ENCODE measurements around the gene CYB5B. TPM values are rescaled to one million over a fixed set of nuclear protein-coding genes. Genes with fewer than 3 reads are reported as not detected.

The CYB5B gene
- total RNA-seq, 2 donors from 2014 or later: 12.0 to 54.5 TPM

GRCh38 chr16:69410219-69410990 is 14.0 kb upstream of the CYB5B start:
- H3K36me3 ChIP-seq: no peaks in the 10 kb centered on the region
- no peak for TF ChIP-seq CTCF (IDR thresholded peaks at IDR 0.05)
- H3K27me3 ChIP-seq (replicated peaks; ENCODE audit: insufficient read depth): no peaks in the 10 kb centered on the region
- H3K4me1 ChIP-seq (ENCODE audit: control insufficient read depth in 1 of 2, low read depth in 2 of 2): peaks cover 6 to 9% of the 10 kb centered on the region in 2 donors
- H3K27ac ChIP-seq: peak overlapping the region in 1 of 2 donors; percentile 33
- no peak for ATAC-seq (ENCODE audit: insufficient number of reproducible peaks, low FRiP score, low read depth)
- DNase-seq (ENCODE audit: low spot score): no peak
- H3K9me3 ChIP-seq: no peaks in the 10 kb centered on the region
- no peak overlapping the region for H3K4me3 ChIP-seq

GRCh38 chr16:69411064-69411985 is 13.1 kb upstream of the CYB5B start:
- peaks cover 6 to 9% of the 10 kb centered on the region in 2 donors for H3K4me1 ChIP-seq (ENCODE audit: control insufficient read depth in 1 of 2, low read depth in 2 of 2)
- no peaks in the 10 kb centered on the region for H3K9me3 ChIP-seq
- H3K4me3 ChIP-seq: no peak overlapping the region
- no peak overlapping the region for H3K27ac ChIP-seq
- H3K27me3 ChIP-seq (replicated peaks; ENCODE audit: insufficient read depth): no peaks in the 10 kb centered on the region
- no peaks in the 10 kb centered on the region for H3K36me3 ChIP-seq
- TF ChIP-seq CTCF (IDR thresholded peaks at IDR 0.05): no peak
- no peak for DNase-seq (ENCODE audit: low spot score)
- no peak for ATAC-seq (ENCODE audit: insufficient number of reproducible peaks, low FRiP score, low read depth)

GRCh38 chr16:69412287-69412686 is 12.1 kb upstream of the CYB5B start:
- ATAC-seq (ENCODE audit: insufficient number of reproducible peaks, low FRiP score, low read depth) (no peak), DNase-seq (ENCODE audit: low spot score) (no peak)
- H3K36me3 ChIP-seq: no peaks in the 10 kb centered on the region
- H3K9me3 ChIP-seq: no peaks in the 10 kb centered on the region
- no peak for TF ChIP-seq CTCF (IDR thresholded peaks at IDR 0.05)
- no peaks in the 10 kb centered on the region for H3K27me3 ChIP-seq (replicated peaks; ENCODE audit: insufficient read depth)
- H3K4me3 ChIP-seq: no peak overlapping the region
- H3K4me1 ChIP-seq (ENCODE audit: control insufficient read depth in 1 of 2, low read depth in 2 of 2): peaks cover 7 to 10% of the 10 kb centered on the region in 2 donors
- no peak overlapping the region for H3K27ac ChIP-seq

GRCh38 chr16:69413045-69413664 is 11.3 kb upstream of the CYB5B start:
- Histone ChIP-seq H3K27me3 (replicated peaks; ENCODE audit: insufficient read depth) (no peaks in the 10 kb centered on the region), H3K27ac (no peak overlapping the region), H3K9me3 (no peaks in the 10 kb centered on the region), H3K4me3 (no peak overlapping the region), H3K36me3 (no peaks in the 10 kb centered on the region), H3K4me1 (ENCODE audit: control insufficient read depth in 1 of 2, low read depth in 2 of 2) (peaks cover 15 to 18% of the 10 kb centered on the region in 2 donors)
- DNase-seq (ENCODE audit: low spot score): no peak
- no peak for ATAC-seq (ENCODE audit: insufficient number of reproducible peaks, low FRiP score, low read depth)
- TF ChIP-seq CTCF (IDR thresholded peaks at IDR 0.05): no peak
